Epithelial cell of alveolus of lung (primary cell): ENCODE data around the gene TGM5. TPM values are rescaled to one million over a fixed set of nuclear protein-coding genes. Genes with fewer than 3 reads are reported as not detected.

ENCODE experiments used
- total RNA-seq: library from RNA; depleted of rRNA; stranded (reverse); fragments of >200 nt; gene quantifications from 2 replicates; pipeline ENCODE4 v1.2.1, GENCODE V29; 2015

The TGM5 gene, protein sequence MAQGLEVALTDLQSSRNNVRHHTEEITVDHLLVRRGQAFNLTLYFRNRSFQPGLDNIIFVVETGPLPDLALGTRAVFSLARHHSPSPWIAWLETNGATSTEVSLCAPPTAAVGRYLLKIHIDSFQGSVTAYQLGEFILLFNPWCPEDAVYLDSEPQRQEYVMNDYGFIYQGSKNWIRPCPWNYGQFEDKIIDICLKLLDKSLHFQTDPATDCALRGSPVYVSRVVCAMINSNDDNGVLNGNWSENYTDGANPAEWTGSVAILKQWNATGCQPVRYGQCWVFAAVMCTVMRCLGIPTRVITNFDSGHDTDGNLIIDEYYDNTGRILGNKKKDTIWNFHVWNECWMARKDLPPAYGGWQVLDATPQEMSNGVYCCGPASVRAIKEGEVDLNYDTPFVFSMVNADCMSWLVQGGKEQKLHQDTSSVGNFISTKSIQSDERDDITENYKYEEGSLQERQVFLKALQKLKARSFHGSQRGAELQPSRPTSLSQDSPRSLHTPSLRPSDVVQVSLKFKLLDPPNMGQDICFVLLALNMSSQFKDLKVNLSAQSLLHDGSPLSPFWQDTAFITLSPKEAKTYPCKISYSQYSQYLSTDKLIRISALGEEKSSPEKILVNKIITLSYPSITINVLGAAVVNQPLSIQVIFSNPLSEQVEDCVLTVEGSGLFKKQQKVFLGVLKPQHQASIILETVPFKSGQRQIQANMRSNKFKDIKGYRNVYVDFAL
- not detected in 2 replicates for total RNA-seq

DNA sequence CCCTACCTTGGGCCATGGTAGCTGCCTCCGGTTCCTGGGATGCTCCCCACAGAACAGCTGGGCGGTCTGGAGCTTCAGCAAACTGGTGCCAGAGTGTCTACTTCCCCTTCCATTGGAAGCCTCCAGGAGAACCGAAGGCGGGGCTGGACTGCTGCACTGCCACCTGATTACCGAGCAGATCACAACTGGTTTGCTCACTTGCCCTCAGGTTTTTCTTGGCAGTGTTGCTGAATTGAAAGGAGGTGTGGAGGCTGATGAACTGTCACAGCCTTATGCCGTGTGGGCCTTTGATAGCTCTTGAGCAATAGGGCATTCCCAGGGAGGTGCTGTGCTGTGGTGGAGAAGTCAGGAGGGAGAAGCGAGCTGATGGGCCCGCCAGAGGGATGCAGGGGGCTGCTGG lies at the start of gene TGM5:
TGM5 (minus strand) TSS at position 95 of the 400 bp plus-strand sequence; CDS start at position 16, 79 bp downstream.

DNA sequence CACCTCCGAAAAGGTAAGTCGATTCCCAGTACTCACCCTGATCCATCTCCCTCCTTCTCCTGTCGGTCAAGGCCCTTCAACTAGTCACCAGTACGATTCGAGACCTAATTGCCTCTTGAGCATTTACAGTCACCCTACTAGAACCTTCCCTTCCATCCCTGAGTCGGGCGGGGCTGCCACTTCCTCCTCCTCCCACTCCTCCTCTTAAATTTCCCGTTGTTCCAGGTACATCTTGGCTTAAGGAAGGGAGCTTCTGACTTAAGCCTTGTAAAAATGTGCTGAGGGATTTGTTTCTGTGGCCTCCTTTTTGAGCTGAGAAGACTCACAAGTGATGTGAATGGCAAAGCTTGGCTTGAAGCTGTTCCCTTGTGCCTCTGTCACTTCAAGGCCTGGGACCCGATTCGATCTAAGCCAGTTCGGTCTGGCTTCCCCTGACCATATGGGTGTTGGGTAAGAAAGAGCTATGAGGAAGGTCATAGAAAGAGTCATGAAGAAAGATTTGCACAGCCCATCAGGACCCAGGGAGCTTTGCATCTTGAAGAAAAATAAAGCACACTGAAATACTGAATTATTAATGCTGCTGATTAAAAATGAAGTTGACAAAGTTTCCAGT lies 35.6 kb upstream of the TGM5 start, which contains the start of gene TGM7:
TGM7 (minus strand) TSS at position 51 of the 613 bp plus-strand sequence.

DNA sequence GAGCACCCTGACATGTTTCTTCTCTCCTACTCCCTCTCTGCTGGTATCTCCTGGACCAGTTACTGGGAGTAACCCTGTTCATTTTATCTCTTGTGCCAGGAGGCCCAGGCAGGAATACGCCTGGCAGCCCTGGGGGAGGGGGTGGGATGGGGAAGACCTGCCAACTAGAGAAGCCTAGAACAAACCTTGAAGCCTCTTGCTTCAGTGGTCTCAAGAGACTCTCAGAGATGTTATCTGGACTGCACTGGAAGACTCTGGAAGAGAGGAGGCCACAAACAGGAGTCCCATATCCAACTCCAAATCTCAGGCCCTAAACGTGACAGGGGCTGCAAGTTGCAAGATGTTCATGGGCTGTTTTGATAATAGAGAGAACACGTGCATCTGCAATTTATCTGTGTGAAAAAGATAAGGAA lies 45.7 kb downstream of the TGM5 start, which contains the start of gene EPB42:
EPB42 (minus strand) TSS at position 28 of the 413 bp plus-strand sequence. CDS start 193 bp downstream, outside the sequence.

DNA sequence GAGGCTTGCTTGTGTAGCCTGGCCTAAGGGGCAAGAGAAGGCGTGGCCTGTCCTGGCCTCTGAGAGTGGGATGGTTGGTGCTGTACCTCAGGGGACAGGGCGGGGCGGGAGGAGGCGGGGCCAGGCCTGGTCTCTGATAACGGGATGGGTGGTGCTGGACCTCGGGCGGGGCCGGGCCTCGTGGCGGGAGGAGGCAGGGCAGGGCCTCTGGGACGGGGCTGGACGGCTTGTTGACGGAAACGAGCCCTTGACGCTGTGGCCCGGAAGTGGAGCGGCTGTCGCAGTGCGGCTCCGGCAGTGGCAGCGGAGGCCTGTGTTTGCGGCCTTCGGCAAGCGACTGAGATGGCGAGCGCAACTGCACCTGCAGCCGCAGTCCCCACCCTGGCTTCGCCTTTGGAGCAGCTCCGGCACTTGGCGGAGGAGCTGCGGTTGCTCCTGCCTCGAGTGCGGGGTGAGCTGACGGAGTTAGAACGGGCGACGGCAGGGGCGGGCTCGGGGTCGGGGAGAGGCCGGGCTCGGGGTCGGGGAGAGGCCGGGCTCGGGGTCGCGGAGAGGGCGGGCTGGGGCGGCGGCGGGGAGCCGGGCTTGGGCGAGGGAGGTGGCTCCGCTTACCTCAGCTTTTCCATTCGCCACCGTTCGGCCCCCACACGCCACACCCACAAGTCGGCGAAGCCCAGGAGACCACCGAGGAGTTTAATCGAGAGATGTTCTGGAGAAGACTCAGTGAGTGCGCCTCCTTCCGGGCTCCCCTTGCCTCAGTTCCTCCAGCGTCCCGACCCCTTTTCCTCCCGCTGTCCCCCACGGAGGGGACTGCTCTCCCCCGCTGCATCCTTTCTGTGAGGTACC lies 81.3 kb downstream of the TGM5 start, which contains the start of gene CCNDBP1:
CCNDBP1 (plus strand) TSS at position 247 of the 846 bp plus-strand sequence; CDS start at position 343, 96 bp downstream.

Other genes with a start within 250 kb of the TGM5 start
- 14.1 and 15.8 TPM in 2 replicates for gene UBR1, start 160.9 kb downstream of the TGM5 start, total RNA-seq
- gene TMEM62, start 133.3 kb downstream of the TGM5 start, total RNA-seq: 6.9 and 9.7 TPM in 2 replicates
- gene CCNDBP1, start 81.5 kb downstream of the TGM5 start, total RNA-seq: 36.7 and 55.6 TPM in 2 replicates
- gene EPB42, start 45.9 kb downstream of the TGM5 start, total RNA-seq: not detected in 2 replicates
- not detected in 2 replicates for gene TGM7, start 35.3 kb upstream of the TGM5 start, total RNA-seq
- 5.9 and 6.9 TPM in 2 replicates for gene LCMT2, start 63.6 kb upstream of the TGM5 start, total RNA-seq
- gene ZSCAN29, start 104.1 kb upstream of the TGM5 start, total RNA-seq: 6.3 and 13.0 TPM in 2 replicates
- 12.3 and 12.6 TPM in 2 replicates for gene TUBGCP4, start 104.2 kb upstream of the TGM5 start, total RNA-seq
- 23.3 and 37.8 TPM in 2 replicates for gene TP53BP1, start 226.2 kb upstream of the TGM5 start, total RNA-seq